Activated CD8-positive, alpha-beta memory T cell treated with anti-CD3 and anti-CD28 coated beads, Interleukin-2, amount 50 U/mL, for 1 hour (primary cell): Measurements from ENCODE around the gene EEIG1.
"Not testable (repeated sequence)": the region's sequence is repeated elsewhere in the genome, so short reads cannot be mapped to it uniquely, and the experiment has no call there.

Source experiments
- DNase-seq: peaks from one replicate; pipeline ENCODE4 v3.0.0-alpha.2; 2020; ENCODE audit errors: extremely low read depth

The EEIG1 gene

GRCh38 chr9:127980706-127981558 is at the start of gene EEIG1:
EEIG1 (minus strand) TSS chr9:127980989; CDS start chr9:127980137, 852 bp downstream.
- peak; percentile 84 for DNase-seq

- DNase-seq, result no peak
These were observed 46.9 kb upstream of the EEIG1 start for GRCh38 chr9:128027705-128028104.

- no peak for DNase-seq
These were observed 46.2 kb upstream of the EEIG1 start for GRCh38 chr9:128026773-128027541.

- peak; percentile 65 for DNase-seq
These were observed 45.5 kb upstream of the EEIG1 start for GRCh38 chr9:128026255-128026772.

DNA sequence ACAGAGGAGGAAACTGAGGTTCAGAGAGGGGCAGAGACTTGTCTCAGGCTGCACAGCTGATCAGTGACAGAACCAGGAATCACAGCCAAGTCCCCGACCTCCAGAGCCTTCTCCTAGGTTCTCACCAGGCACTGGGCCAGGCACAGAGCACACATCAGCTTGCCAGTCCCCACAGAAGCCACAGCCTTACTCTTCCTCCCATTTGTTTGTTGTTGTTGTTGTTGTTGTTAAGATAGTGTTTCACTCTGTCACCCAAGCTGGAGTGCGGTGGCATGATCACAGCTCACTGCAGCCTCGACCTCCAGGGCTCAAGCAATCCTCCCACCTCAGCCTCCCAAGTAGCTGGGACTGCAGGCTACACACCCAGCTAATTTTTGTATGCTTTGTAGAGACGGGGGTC is 44.9 kb upstream of the EEIG1 start:
- DNase-seq, result no peak

DNA sequence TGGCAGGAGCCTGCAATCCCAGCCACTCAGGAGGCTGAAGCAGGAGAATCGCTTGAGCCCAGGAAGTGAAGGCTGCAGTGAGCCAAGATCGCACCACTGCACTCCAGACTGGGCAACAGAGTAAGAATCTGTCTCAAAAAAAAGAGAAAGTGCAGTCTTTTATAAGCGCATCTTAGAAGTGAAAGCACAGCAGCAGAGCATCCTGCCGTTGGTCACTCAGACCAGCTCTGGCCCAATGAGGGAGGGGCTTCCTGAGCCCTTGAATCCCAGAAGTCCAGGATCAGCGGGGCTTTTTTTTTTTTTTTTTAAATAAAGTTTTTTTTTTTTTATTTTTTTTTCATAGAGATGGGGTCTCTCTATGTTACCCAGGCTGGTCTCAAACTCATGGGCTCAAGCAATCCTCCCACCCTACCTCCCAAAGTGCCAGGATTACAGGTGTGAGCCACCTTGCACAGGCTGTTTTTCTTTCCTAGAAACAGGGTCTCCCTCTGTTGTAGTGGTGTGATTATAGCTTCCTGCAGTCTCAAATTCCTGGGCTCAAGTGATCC is 44.0 kb upstream of the EEIG1 start:
- DNase-seq, result no peak

- DNase-seq, result not testable (repeated sequence)
These were observed 42.9 kb upstream of the EEIG1 start for GRCh38 chr9:128023671-128024070.

GRCh38 chr9:128022886-128023285 is 42.1 kb upstream of the EEIG1 start:
- no peak for DNase-seq

DNA sequence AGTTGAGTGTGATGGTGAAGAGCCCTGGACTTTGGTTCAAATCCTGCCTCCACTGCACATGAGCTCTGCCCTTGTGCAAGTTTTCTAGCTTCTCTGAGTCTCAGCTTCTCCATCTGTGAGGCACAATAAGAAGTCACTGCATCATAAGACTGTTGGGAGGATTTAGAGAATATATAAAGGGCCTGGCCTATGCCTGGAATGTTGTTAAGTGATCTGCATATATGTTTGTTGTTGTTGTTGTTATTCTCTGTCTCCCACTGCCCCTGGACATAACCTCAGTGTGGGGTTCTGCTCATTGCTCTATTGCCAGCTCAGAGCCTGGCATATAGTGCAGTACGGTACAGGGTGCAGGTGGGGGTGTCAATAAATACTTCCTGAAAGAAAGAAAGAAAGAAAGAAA is 40.3 kb upstream of the EEIG1 start:
- DNase-seq, result no peak

DNA sequence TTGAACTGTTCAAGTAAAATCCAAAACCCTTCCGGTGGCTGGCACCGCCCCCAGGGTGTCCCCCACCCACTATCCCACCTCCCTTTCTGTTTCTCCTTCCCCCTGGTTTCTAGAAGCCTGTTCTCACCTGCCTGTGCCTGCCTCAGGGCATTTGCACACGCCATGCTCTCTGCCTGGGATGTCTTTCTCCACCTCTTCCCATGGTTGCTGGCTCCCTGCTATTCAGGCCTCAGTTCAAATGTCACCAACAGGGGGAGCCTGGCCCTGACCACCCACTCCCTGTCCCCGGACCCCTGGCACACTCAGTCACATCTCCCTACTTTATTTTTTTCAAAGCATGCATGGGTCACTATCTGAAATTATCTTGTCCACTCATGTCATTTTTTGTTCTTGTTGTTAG is 39.9 kb upstream of the EEIG1 start:
- DNase-seq, result no peak

- DNase-seq, result no peak
These were observed 34.9 kb upstream of the EEIG1 start for GRCh38 chr9:128015696-128016095.

DNA sequence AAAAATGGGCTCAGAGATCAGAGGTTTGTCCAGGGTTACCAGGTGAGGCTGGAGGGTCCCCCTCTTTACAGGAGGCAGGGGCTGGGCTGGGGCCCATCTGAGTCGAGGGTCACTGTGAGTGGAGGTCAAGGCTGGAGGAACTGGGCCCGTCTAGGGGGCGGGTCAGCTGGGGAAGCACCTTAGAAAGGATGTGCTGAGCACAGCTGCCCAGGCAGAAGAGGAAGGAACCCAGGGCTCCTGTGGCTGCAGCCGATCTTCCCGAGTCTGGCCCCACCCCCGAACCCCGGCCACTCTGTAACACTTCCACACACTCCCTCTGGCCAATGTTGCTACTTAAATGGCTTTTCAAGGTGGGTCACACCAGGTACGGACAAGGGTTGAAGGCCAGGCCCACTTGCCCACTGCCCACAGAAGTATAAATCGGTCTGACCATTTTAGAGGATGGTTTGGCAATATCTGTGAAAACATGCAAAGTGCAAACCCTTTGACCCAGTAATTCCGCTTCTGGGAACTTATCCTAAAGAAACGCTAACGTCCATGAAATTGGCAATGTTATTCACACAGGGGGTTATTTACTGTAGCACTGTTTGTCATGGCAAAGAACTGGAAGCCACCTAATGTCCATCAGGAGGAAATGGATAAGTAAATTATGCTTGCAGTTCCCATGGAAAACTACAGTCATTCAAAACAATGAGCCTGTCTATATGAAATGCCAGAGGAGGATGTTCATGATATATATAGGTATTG is 30.5 kb upstream of the EEIG1 start:
- DNase-seq, result no peak

- no peak for DNase-seq
These were observed 28.9 kb upstream of the EEIG1 start for GRCh38 chr9:128009639-128010038.

- no peak for DNase-seq
These were observed 27.4 kb upstream of the EEIG1 start for GRCh38 chr9:128008171-128008570.

GRCh38 chr9:128007566-128008138 is 26.9 kb upstream of the EEIG1 start:
- peak; percentile 90 for DNase-seq

DNA sequence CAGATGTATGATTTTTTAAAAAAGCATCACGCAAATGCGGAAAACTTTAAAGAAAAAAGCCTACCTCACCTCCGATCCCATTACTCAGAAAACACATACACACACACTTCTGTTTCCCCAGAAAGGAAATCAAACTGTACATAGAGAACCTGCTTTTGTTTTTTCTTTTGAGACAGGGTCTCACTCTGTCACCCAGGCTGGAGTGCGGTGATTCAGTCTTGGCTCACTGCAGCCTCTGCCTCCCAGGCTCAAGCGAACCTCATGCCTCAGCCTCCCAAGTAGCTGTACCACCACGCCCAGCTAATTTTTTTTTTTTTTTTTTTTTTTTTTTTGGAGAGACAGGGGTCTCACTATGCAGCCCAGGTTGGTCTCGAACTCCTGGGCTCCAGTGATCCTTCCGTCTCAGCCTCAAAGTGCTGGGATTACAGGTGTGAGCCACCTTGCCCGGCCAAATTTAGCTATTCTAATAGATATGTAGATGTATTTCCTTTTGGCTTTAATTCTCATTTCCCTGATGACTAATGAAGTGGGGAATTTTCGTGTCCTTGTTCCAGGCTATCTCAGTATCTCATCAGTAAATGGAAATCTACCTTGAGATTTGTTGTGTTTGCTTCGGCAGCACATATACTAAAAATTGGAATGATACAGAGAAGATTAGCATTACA is 25.7 kb upstream of the EEIG1 start:
- no peak for DNase-seq

GRCh38 chr9:128005923-128006322 is 25.1 kb upstream of the EEIG1 start:
- DNase-seq, result no peak

- DNase-seq, result no peak
These were observed 23.3 kb upstream of the EEIG1 start for GRCh38 chr9:128003966-128004604.

DNA sequence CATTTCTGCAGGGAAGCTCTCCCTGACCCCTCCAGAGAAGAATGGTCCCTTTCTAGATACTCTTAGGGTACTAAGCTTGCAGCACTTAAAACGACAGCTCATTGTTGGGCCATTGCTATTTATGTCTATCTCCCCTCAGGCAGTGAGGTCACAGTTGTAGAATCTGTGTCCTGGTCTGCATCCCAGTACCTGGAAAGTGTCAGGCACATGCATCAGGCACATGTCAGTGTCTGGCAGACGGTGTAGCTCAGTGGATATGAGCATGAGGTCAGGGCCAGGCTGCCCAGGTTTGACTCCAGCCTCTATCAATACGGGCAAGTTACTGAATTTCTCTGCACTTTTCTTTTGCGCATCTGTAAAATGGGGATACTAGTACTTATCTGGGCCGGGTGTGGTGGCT is 22.2 kb upstream of the EEIG1 start:
- DNase-seq, result no peak

DNA sequence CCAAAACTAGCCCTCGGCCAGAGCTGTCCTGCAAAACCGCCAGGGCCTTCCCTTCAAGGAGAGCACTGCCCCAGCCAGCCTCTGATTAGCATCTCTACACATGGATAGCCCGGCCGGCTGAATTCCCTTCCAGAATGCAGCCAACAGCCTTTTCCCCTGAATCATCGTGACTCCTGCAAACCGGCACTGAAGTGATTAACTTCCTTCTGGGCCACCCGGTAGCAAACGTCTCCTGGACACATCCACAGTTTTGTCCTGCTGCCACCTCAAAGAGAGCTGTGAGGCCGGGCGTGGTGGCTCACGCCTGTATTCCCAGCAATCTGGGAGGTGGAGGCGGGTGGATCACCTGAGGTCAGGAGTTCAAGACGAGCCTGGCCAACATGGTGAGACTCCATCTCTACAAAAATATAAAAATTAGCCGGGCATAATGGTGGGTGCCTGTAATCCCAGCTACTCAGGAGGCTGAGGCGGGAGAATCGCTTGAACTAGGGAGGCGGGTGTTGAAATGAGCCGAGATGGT is 21.1 kb upstream of the EEIG1 start:
- DNase-seq, result no peak
